HCT116 (cell line): ENCODE measurements around the gene SETD1B. TPM values are rescaled to one million over a fixed set of nuclear protein-coding genes. Genes with fewer than 3 reads are reported as not detected.

ENCODE experiments used
- ATAC-seq: fragments of 200-7000 bp; cut with Tn5 transposase; 2 replicates; pipeline ENCODE4 v1.9.1; 2020; ENCODE audit warnings: mild to moderate bottlenecking, moderate library complexity
- BruUV-seq: library from RNA; stranded (reverse); fragments of 400-500 nt; replicated peaks from 2 replicates; lab custom pipeline; 2021; lab: Mats Ljungman, UMichigan
- CTCF ChIA-PET: fragments of 300-600 bp; sonication (Branson Sonifier 250); formaldehyde crosslinking; loops from one replicate; lab custom pipeline; 2021; ENCODE audit warnings: antibody characterized with exemption; lab: Charles Lee
- POLR2A ChIA-PET: fragments of 300-600, 350-600 bp; sonication (Branson Sonifier 250); formaldehyde crosslinking; loops from one replicate; lab custom pipeline; 2021; ENCODE audit warnings: antibody characterized with exemption; lab: Charles Lee
- RAD21 ChIA-PET, 2 experiments: fragments of 300-600 bp; sonication (Branson Sonifier 250); formaldehyde crosslinking; loops; one replicate each; lab custom pipeline; 2023; ENCODE audit warnings: low total read pairs in 2 of 2; ENCODE audit not compliant: uncharacterized antibody in 2 of 2, unreplicated experiment in 2 of 2, low non-redundant PET in 1 of 2; lab: Charles Lee
- DNase-seq: peaks from one replicate; pipeline ENCODE4 v3.0.0-alpha.2; 2010; ENCODE audit warnings: low read depth, low spot score
- H2AFZ ChIP-seq: fragments of 200-600 bp; shearing (Covaris generic), sonication (generic); 2 replicates; pipeline ENCODE4 v1.6.1; 2017; ENCODE audit warnings: low read depth, mixed run types, mixed read lengths, antibody characterized with exemption, low read length; ENCODE audit not compliant: poor library complexity, severe bottlenecking
- H3K27ac ChIP-seq: 2 replicates; pipeline ENCODE4 v1.5.1; 2012; ENCODE audit warnings: low read depth, low read length
- H3K27me3 ChIP-seq: fragments of 200-600 bp; sonication (generic); 2 replicates; pipeline ENCODE4 v1.6.1; 2016; ENCODE audit warnings: mixed run types, low read length, mixed read lengths; ENCODE audit not compliant: insufficient read depth
- H3K36me3 ChIP-seq, 2 experiments: fragments of 200-500 bp in 1 of 2; fragments of 200-600 bp in 1 of 2; sonication (Bioruptor generic) in 1 of 2; sonication (generic) in 1 of 2; 2 replicates each; pipeline versions ENCODE4 v1.5.1 to v1.6.1; 2014 to 2016; ENCODE audit warnings: low read length in 2 of 2, inconsistent platforms in 1 of 2, mixed read lengths in 1 of 2, mixed run types in 1 of 2; ENCODE audit not compliant: insufficient read depth in 2 of 2, control insufficient read depth in 1 of 2
- H3K4me1 ChIP-seq, 2 experiments: fragments of 200-600 bp in 1 of 2; sonication (generic) in 1 of 2; 2 replicates each; pipeline versions ENCODE4 v1.5.1 to v1.6.1; 2012 to 2017; ENCODE audit warnings: low read length in 2 of 2, inconsistent platforms in 1 of 2, mild to moderate bottlenecking in 1 of 2, mixed read lengths in 1 of 2, mixed run types in 1 of 2, moderate library complexity in 1 of 2; ENCODE audit not compliant: insufficient read depth in 2 of 2, control insufficient read depth in 1 of 2
- H3K4me2 ChIP-seq: fragments of 200-600 bp; sonication (generic); 2 replicates; pipeline ENCODE4 v1.6.1; 2017; ENCODE audit warnings: mixed run types, low read length, mixed read lengths
- H3K4me3 ChIP-seq, 2 experiments: fragments of 200-600 bp in 1 of 2; sonication (generic) in 1 of 2; replicated peaks in 1 of 2; 2 replicates each; pipeline ENCODE4 v1.5.1; 2011 to 2016; ENCODE audit warnings: low read length in 2 of 2, control low read depth in 1 of 2, low read depth in 1 of 2, mild to moderate bottlenecking in 1 of 2, mixed read lengths in 1 of 2, mixed run types in 1 of 2
- H3K79me2 ChIP-seq: fragments of 200-600 bp; sonication (generic); 2 replicates; pipeline ENCODE4 v1.6.1; 2017; ENCODE audit warnings: mild to moderate bottlenecking, mixed run types, low read length, moderate library complexity, mixed read lengths; ENCODE audit not compliant: insufficient read depth
- H3K9ac ChIP-seq: fragments of 200-600 bp; sonication (generic); 2 replicates; pipeline ENCODE4 v1.6.1; 2016; ENCODE audit warnings: low read length, mixed read lengths
- H3K9me2 ChIP-seq: fragments of 200-600 bp; sonication (generic), shearing (Covaris generic); 2 replicates; pipeline ENCODE4 v1.6.1; 2017; ENCODE audit warnings: mixed run types, mild to moderate bottlenecking, moderate library complexity; ENCODE audit not compliant: insufficient read depth
- H3K9me3 ChIP-seq, 2 experiments: fragments of 200-500 bp in 1 of 2; fragments of 200-600 bp in 1 of 2; sonication (Bioruptor generic) in 1 of 2; sonication (generic) in 1 of 2; 2 replicates each; pipeline ENCODE4 v1.6.1; 2014 to 2017; ENCODE audit warnings: low read length in 2 of 2, mixed read lengths in 2 of 2, inconsistent platforms in 1 of 2, low read depth in 1 of 2, mild to moderate bottlenecking in 1 of 2, mixed run types in 1 of 2, moderate library complexity in 1 of 2; ENCODE audit not compliant: control insufficient read depth in 1 of 2, insufficient read depth in 1 of 2
- H4K20me1 ChIP-seq: fragments of 200-600 bp; sonication (generic), shearing (Covaris generic); 2 replicates; pipeline ENCODE4 v1.6.1; 2017; ENCODE audit warnings: mixed run types, mild to moderate bottlenecking, moderate library complexity; ENCODE audit not compliant: insufficient read depth
- FOSL1 ChIP-seq: IDR thresholded peaks from 2 replicates; pipeline ENCODE4 v1.6.1; 2012; ENCODE audit warnings: low read depth
- POLR2AphosphoS5 ChIP-seq: IDR thresholded peaks from 2 replicates; pipeline ENCODE4 v1.6.1; 2011; ENCODE audit warnings: mild to moderate bottlenecking, low read depth, low read length, moderate library complexity
- RAD21 ChIP-seq: IDR thresholded peaks from 2 replicates; pipeline ENCODE4 v1.6.1; 2012; ENCODE audit warnings: low read depth, mild to moderate bottlenecking
- SIN3A ChIP-seq: IDR thresholded peaks from 2 replicates; pipeline ENCODE4 v1.6.1; 2012; ENCODE audit warnings: low read depth
- TCF7L2 ChIP-seq: IDR thresholded peaks from 2 replicates; pipeline ENCODE4 v1.7.0; 2011; ENCODE audit warnings: borderline replicate concordance, inconsistent platforms; ENCODE audit not compliant: insufficient read depth, insufficient read length; ENCODE audit errors: extremely low read depth
- ZFX ChIP-seq: fragments of 450-650 bp; IDR thresholded peaks from 2 replicates; pipeline ENCODE4 v1.6.1; 2017
- ZNF274 ChIP-seq: fragments of 200-500 bp; sonication (Bioruptor generic); IDR thresholded peaks from 2 replicates; pipeline ENCODE4 v1.6.1; 2014; ENCODE audit warnings: mild to moderate bottlenecking, low read depth, low read length, inconsistent platforms
- intact Hi-C: fragments of 100-400 bp; cut with micrococcal nuclease; formaldehyde crosslinking; loops from 2 replicates; pipeline ENCODE4 v1.10.0; 2022
- total RNA-seq: library from RNA; stranded (reverse); gene quantifications from one replicate; pipeline ENCODE4 v1.2.1, GENCODE V29; 2021; ENCODE audit not compliant: unreplicated experiment
- TF ChIP-seq, protein P1 (sequence below): IDR thresholded peaks from 2 replicates; pipeline ENCODE4 v1.6.1; 2012; ENCODE audit warnings: low read depth
- TF ChIP-seq, protein P2 (sequence below), 3 experiments: fragments of 200-600 bp in 1 of 3; sonication (generic) in 1 of 3; IDR thresholded peaks in 2 of 3; conservative IDR thresholded peaks in 1 of 3; 2 replicates each; pipeline ENCODE4 v1.5.1; 2012 to 2017; ENCODE audit warnings: low read depth in 2 of 3, low read length in 2 of 3, antibody characterized with exemption in 1 of 3, borderline replicate concordance in 1 of 3, control low read depth in 1 of 3, mild to moderate bottlenecking in 1 of 3, mixed read lengths in 1 of 3, mixed run types in 1 of 3, moderate library complexity in 1 of 3; ENCODE audit not compliant: insufficient read depth in 1 of 3

Gene SETD1B
- total RNA-seq, 1 experiment from 2014 or later, result 17.5 TPM

DNA sequence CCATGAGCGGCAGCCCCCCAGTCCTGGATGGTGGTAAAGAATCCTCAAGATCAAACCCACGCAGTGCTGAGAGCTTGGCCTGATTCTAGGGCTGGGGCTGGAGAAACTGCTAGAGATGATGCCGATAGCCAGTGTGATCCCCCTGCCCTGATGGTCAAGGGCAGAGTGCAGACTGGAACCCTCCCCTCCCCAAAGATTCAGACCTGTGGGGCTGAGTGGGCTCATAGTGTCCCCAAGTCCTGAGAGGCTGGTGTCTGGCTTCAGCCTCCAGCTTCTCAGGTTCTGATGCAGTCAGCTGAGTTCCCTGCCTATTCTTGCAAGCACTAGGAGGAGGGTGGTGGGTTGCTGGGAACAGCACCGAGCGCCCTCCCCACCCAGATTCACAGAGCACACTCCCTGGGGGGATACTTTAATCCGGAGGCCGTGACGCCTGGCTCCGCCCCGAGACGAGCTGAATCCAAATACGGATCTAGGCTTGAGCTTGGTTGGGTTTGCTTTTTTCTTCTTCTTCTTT, 22.3 kb upstream of the SETD1B start:
- BruUV-seq, result no TSS peak
- TF ChIP-seq POLR2AphosphoS5 (peak; percentile 16; the same call in 1 of the 2 replicates), FOSL1 (no peak)
- TF ChIP-seq, all 23 proteins: peak for 1

DNA sequence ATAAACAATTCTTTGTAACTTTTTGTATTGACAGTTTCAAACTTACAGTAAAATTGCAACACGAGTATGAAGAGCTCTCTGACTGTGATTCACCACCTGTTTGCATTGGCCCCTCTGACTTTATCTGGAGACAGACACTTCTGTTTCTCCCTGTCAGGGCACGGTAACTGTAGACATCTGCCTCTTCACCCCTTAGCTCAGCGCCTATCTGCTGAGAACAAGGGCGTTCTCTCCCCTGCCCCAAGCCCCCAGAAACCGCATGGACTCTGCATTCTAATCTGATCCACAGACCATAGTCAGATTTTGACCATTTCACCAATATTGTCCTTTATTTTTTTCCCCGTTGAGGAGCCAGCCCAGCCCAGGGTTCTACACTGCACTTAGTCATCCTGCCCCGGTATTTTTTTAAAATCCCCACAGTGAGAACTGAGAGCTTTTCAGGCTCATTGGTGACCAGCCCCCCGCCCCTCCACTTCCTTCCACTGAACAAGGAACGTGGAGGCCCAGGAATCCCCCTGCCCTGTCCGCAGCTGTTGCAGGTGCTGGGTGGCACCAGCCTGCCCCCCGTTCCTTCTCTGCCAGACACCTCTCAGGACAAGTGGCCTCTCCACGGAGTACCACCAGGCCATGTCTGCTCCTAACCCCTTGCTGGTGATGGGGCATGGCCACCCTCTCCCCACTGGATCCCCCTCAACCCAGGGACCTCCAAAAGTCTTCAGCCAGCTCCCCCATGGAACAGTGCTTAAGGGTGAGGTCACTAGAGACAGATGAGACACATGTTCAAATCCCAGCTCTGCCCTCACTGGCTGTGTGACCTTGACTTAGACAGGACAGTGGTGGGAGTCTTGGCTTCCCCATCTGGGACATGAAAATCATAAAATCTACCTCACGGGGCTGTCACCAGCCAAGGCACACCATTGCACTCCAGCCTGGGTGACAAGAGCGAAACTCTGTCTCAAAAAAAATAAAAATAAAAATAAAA, 21.5 kb upstream of the SETD1B start:
- H3K4me3 ChIP-seq, result no peak overlapping the region
- ATAC-seq, result no peak
- H3K79me2 ChIP-seq, result peaks cover 55% of the 10 kb centered on the region
- no peak for DNase-seq
- ChIA-PET RAD21 (interaction anchor here in 1 of 2 experiments (1.1 kb wide), 1 partner anchor 12 kb away, joined by 3 read pairs; no protein-coding TSS in a partner anchor), POLR2A (interaction anchor here (6.9 kb wide), 1 partner anchor 13 kb away, joined by 33 read pairs; the partner anchor contains the start of gene RHOF), CTCF (interaction anchor here (1.0 to 1.8 kb wide), 2 partner anchors 9 to 12 kb away, joined by 4 to 15 read pairs; partner anchors contain the start of gene RHOF)
- no peak overlapping the region for H2AFZ ChIP-seq
- peak overlapping the region; percentile 23; the same call in 1 of the 2 replicates for H3K9ac ChIP-seq
- H3K27me3 ChIP-seq, result no peaks in the 10 kb centered on the region
- no peaks in the 10 kb centered on the region for H3K9me2 ChIP-seq
- H3K36me3 ChIP-seq, result peaks cover 19 to 23% of the 10 kb centered on the region in 2 experiments; a peak in 3 of 4 replicates
- peak overlapping the region; percentile 28 for H3K27ac ChIP-seq
- H4K20me1 ChIP-seq, result peaks cover 3% of the 10 kb centered on the region; the same call in 1 of the 2 replicates
- BruUV-seq, result no TSS peak
- H3K4me1 ChIP-seq, result peaks cover 34 to 67% of the 10 kb centered on the region in 2 experiments
- no peak overlapping the region for H3K4me2 ChIP-seq
- intact Hi-C loops, result no loop called here
- no peaks in the 10 kb centered on the region for H3K9me3 ChIP-seq
- TF ChIP-seq FOSL1 (no peak), POLR2AphosphoS5 (no peak), TCF7L2 (no peak), SIN3A (no peak), RAD21 (no peak), ZFX (no peak), ZNF274 (no peak)
- TF ChIP-seq, protein P1, sequence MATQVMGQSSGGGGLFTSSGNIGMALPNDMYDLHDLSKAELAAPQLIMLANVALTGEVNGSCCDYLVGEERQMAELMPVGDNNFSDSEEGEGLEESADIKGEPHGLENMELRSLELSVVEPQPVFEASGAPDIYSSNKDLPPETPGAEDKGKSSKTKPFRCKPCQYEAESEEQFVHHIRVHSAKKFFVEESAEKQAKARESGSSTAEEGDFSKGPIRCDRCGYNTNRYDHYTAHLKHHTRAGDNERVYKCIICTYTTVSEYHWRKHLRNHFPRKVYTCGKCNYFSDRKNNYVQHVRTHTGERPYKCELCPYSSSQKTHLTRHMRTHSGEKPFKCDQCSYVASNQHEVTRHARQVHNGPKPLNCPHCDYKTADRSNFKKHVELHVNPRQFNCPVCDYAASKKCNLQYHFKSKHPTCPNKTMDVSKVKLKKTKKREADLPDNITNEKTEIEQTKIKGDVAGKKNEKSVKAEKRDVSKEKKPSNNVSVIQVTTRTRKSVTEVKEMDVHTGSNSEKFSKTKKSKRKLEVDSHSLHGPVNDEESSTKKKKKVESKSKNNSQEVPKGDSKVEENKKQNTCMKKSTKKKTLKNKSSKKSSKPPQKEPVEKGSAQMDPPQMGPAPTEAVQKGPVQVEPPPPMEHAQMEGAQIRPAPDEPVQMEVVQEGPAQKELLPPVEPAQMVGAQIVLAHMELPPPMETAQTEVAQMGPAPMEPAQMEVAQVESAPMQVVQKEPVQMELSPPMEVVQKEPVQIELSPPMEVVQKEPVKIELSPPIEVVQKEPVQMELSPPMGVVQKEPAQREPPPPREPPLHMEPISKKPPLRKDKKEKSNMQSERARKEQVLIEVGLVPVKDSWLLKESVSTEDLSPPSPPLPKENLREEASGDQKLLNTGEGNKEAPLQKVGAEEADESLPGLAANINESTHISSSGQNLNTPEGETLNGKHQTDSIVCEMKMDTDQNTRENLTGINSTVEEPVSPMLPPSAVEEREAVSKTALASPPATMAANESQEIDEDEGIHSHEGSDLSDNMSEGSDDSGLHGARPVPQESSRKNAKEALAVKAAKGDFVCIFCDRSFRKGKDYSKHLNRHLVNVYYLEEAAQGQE, result no peak
- TF ChIP-seq, protein P2, sequence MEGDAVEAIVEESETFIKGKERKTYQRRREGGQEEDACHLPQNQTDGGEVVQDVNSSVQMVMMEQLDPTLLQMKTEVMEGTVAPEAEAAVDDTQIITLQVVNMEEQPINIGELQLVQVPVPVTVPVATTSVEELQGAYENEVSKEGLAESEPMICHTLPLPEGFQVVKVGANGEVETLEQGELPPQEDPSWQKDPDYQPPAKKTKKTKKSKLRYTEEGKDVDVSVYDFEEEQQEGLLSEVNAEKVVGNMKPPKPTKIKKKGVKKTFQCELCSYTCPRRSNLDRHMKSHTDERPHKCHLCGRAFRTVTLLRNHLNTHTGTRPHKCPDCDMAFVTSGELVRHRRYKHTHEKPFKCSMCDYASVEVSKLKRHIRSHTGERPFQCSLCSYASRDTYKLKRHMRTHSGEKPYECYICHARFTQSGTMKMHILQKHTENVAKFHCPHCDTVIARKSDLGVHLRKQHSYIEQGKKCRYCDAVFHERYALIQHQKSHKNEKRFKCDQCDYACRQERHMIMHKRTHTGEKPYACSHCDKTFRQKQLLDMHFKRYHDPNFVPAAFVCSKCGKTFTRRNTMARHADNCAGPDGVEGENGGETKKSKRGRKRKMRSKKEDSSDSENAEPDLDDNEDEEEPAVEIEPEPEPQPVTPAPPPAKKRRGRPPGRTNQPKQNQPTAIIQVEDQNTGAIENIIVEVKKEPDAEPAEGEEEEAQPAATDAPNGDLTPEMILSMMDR (IDR thresholded peaks at IDR 0.05 in 2 of 3, conservative IDR thresholded peaks at IDR 0.05 in 1 of 3; ENCODE audit: borderline replicate concordance in 1 of 3, insufficient read depth in 1 of 3, low read depth in 2 of 3, low read length in 2 of 3), result no peak

More for the DNA sequence above, 22.3 kb upstream of the SETD1B start:
- H3K27me3 ChIP-seq, result no peaks in the 10 kb centered on the region
- ChIA-PET CTCF (interaction anchor here (1.0 to 1.8 kb wide), 2 partner anchors 8 to 13 kb away, joined by 4 to 15 read pairs; partner anchors contain the start of gene RHOF), POLR2A (interaction anchor here (6.9 kb wide), 1 partner anchor 13 kb away, joined by 33 read pairs; the partner anchor contains the start of gene RHOF), RAD21 (no interaction called here)
- no peaks in the 10 kb centered on the region for H3K9me3 ChIP-seq
- H3K4me2 ChIP-seq, result no peak overlapping the region
- H3K9ac ChIP-seq, result no peak overlapping the region
- H3K27ac ChIP-seq, result peak overlapping the region; percentile 28
- H3K36me3 ChIP-seq, result peaks cover 19 to 23% of the 10 kb centered on the region in 2 experiments; a peak in 3 of 4 replicates
- ATAC-seq (no peak), DNase-seq (no peak)
- H3K4me3 ChIP-seq, result no peak overlapping the region
- no peaks in the 10 kb centered on the region for H3K9me2 ChIP-seq
- intact Hi-C loops, result no loop called here
- H3K4me1 ChIP-seq, result peaks cover 29 to 62% of the 10 kb centered on the region in 2 experiments
- H4K20me1 ChIP-seq, result peaks cover 3% of the 10 kb centered on the region; the same call in 1 of the 2 replicates
- H3K79me2 ChIP-seq, result peaks cover 52% of the 10 kb centered on the region
- no peak overlapping the region for H2AFZ ChIP-seq
